Fibroblast of upper back skin (primary cell): ENCODE measurements around the gene RC3H2.

Source experiments
- DNase-seq: peaks from one replicate; pipeline ENCODE4 v3.0.0-alpha.2; 2013

Gene RC3H2, protein sequence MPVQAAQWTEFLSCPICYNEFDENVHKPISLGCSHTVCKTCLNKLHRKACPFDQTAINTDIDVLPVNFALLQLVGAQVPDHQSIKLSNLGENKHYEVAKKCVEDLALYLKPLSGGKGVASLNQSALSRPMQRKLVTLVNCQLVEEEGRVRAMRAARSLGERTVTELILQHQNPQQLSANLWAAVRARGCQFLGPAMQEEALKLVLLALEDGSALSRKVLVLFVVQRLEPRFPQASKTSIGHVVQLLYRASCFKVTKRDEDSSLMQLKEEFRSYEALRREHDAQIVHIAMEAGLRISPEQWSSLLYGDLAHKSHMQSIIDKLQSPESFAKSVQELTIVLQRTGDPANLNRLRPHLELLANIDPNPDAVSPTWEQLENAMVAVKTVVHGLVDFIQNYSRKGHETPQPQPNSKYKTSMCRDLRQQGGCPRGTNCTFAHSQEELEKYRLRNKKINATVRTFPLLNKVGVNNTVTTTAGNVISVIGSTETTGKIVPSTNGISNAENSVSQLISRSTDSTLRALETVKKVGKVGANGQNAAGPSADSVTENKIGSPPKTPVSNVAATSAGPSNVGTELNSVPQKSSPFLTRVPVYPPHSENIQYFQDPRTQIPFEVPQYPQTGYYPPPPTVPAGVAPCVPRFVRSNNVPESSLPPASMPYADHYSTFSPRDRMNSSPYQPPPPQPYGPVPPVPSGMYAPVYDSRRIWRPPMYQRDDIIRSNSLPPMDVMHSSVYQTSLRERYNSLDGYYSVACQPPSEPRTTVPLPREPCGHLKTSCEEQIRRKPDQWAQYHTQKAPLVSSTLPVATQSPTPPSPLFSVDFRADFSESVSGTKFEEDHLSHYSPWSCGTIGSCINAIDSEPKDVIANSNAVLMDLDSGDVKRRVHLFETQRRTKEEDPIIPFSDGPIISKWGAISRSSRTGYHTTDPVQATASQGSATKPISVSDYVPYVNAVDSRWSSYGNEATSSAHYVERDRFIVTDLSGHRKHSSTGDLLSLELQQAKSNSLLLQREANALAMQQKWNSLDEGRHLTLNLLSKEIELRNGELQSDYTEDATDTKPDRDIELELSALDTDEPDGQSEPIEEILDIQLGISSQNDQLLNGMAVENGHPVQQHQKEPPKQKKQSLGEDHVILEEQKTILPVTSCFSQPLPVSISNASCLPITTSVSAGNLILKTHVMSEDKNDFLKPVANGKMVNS

DNA sequence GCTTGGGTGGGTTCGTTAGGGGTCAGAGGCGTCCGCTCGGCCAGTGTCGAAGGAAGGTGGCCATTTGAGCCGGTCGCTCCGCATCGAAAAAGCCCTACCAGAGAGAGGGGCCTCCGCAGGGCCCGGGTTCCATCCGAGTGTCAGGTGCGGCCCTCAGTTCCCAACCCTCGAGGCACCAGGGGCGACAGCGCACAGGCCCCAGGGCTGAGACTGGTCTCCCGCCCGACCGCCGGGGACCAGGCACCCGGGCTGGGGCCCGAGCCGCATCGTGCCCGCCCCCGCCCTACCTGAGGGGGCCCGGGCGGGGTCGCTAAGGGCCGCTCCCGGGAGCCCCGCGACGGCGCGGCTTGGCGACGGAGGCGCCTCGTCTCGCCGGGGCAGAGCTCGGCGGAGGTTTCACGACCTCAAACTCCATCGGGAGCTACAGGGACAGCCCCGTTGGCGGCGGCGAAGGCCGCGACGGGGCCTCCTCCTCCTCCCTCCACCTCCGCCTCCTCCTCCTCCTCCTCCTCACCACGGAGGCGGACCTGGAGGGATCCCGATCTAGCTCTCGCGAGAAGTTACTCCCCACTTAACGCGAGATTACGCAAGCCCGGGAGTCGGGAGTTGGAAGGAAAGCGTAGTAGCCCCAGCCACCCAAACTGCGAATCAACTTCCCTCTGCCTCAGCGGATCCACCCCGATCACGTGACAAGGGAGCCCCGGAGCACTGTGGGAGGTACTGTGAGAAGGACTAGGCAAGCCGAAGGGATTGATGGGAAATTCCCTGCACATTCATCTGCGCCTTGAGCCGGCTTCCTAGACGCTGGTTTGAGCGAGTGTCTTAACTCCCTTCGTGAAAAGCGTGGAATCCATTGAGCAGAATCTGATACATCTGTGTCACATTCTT is at the start of gene RC3H2:
TSS of gene RC3H2 (minus strand) at position 537 of the 888 bp plus-strand sequence. CDS start 7,850 bp downstream, outside the sequence.
- DNase-seq, result peak; percentile 100

DNA sequence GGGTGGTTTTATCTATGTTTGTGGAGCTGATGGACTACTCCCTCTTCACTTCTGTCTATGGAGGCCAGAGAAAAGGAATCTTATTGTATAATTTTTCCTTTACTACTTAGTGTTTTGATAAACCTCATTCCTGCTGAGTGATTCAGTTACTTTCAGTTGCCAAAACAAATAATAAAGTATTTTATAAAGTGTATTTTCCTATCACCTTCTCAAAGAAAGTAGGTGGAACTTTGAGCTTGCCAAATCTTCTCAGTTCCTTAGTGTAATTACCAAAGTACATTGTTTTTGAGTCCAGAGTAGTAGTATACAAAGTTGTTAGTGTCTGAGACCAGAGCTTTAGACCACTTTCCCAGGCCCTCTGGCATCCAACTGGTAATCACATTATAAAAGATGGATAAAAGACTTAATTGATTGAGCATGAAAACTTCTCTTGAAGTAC is 49.1 kb upstream of the RC3H2 start:
- DNase-seq, result peak; percentile 21

DNA sequence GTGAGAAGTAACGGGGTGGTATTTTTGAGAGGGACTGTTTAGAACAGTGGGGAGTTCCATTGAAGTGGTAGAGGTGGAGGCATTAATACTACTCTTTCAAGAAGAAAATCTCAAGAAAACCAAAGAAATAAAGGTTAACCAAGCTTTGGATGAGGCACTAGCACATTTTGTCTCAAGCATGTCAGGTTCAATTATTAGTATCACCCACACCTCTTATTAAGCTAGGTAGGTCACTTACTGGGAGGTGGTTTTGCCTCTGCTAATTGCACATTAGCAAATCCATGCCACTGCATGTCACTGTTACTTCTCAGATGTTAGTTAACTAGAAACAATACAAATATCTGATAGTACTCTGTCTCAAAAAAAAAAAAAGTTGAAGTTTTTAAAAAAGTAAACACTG is 45.9 kb upstream of the RC3H2 start:
- DNase-seq, result no peak

DNA sequence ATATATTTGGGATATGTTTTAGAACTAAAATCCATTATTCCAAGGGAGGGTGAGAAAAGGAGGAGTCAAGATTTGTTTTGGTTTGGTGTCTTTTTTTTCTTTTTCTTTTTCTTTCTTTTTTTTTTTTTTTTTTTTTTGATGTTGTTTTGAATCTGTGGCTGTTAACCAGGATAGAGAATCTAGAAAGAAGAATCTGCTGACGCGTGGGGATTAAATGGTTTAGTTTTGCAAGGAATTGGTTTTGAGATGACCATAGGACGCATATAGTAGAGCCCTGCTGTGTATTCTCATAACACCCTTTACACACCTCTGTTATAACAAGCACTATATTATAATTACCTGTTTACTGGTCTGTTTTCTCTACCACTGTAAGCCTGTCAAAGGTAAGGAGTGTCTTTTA is 45.1 kb upstream of the RC3H2 start:
- DNase-seq, result no peak

DNA sequence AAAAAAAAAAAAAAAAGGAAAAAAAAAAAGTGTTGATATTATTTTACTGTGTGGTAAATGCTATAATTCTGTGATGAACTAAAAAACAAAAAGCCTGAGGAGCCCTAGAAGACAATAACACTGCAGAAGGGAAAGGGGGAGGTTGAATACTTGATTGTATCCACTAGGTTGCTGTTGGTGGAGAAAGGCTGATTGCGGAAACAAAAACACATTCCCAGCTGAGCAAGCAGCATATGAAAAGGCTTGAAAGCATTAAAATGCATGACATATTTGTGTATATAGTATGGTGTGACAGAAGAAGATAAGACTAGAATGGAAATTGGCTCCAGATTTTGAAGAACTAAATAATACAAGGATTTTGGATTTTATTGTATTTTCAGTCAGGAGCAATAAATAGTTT is 44.5 kb upstream of the RC3H2 start:
- no peak for DNase-seq

DNA sequence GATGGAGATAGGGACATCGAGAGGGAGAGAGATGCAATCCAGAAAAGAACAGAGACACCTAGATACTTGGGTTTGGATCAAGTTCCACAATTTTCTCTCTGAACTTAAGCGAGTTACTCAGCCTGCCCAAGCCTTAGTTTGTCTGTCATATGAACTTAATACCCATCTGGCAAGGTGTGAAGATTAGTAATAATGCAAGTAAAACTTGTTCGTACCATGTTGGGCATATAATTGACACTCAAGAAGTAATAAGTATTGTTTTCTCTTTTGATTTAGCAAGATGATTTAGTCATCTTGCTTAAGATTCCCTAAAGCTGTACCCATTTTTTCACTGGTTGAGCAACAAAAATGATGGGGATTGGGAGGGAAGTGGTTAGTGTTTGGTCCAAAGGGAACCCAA is 43.2 kb upstream of the RC3H2 start:
- no peak for DNase-seq

DNA sequence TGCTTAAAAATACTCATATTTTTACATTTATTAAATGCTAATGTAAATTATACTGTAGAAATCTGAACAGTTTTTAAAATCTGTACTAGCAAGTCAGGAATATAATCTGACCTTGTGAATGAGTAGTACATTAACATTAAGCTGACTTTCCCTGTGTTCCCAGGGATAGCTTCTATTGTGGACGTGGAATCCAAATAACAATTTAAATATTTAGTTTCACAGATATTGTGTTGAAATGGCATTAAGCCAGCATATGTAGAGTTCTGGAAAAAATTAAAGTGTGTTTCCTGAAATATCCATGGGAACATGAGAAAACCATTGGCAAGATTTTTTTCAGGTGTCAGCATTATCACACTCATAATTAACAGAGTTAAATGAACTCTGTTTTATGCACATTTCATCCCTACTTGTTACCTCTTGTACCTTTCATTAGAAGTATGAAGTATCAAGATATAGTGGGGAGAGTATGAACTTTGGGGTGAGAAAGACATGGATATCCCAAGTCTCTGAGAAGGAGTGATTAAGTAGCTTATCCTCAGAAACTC is 41.4 kb upstream of the RC3H2 start:
- DNase-seq, result no peak

DNA sequence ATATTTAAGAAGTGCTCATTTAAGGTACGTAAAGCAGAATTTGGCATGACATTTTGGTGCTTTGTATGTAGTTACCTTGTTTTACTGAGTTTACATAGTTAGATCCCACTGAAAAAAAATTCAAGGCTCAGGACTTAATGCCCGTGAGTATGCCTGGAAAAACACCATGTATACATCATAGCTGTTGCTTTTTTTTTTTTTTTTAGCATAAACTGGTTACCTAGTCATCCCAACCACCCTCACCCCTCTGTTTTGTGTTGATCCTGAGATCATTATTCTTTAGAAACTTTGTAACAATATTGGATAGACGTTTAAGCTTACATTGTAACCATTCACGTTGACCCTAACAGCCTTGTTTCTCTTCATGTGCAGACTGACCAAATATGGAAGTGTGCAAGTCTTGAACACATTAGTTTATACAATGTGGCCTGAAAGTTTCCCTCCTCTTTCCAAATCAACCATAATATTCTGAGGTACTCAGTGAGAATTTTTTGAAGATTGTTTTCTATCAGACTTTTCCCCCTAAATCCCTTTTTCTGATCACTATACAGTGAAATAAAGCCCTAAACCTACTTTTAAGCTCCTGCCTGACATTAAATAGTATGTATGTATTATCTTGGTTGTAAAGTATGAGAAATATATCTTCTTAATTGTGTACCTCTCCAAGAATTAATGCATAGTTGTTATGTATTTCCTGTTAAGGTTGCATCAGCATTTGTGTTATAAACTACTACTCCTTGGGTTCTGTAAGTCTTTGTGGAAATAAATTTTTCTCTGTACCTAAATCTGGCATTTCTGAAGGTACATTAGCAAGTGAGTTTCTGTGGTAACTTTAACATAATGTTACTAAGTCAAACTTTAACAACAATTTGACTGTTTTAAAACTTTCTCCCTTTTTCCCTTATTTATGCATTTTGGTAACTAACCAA is 40.1 kb upstream of the RC3H2 start:
- DNase-seq, result peak; percentile 19

DNA sequence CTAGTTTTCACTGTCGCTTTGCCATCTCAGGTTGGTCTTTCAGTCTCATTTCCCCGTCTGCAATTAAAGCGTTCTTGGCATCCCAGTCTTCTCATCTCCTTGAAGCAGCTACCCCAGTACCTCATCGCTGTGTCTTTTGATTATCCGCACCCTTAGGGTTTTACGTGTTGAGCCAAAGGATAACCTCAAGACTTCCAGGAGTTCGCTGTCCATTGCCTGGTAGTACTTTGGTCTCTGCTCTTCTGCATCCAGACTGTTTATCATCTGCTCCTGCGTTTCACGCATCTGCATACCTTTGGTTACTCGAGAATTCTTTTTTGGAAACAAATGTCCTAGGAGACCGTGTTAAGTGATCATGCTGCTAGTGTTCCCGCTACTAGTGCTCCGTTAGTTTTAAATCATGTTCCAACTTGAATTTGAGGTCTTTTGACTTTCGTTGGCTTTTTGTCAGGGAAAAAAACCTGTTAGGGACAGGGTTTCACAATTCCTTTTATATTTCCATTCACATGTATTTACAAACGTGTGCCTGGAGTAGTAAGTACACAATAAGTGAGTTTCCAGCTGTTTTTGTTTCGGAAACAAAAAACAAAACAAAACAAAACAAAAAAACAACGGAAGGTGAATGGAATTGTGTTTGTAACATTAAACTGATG is 36.5 kb upstream of the RC3H2 start:
- peak; percentile 57 for DNase-seq

DNA sequence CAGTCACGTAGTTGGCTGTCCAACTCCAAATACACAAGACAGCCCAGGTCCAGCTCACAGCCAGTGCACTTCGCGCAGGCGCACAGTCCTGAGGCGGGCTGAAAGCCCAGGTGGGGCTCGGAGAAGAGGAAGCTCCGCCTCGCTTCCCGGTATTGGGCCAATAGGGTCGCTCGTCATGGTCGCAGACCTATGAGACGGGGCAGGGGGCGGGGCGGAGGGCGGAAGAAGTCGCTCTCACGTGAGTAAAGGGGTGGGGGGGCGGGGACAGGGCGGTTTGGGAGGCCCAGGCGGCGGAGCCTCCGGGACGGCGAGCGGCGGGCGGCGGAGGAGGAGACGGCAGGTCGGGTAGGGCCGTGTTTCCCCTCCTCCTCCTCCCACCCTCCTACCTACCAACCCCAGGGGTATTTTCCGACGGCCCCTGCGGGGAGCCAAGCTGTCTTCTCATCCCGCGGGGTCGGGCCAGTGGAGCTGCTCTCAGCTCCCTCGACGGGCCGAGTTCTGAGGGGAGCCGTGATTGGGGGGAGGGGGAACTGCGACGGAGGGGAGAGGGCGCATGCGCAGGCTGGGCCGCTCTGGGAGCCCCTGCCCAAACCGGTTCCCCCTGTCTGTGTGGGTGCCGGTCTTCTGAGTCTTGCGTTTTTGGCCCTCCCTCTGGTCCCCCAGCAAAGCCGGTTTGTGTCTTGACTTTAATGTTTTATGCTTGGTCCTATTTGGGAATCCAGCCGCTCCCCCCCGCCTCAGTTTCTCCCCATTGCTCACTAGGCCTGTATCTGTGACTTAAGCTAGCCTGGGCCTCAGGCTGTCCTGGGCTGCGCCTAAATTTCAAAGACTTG is 35.8 kb upstream of the RC3H2 start, which contains the start of gene RABGAP1:
TSS of gene RABGAP1 (plus strand) at position 272 of the 833 bp plus-strand sequence. CDS start 16,040 bp downstream, outside the sequence.
- peak; percentile 98 for DNase-seq

DNA sequence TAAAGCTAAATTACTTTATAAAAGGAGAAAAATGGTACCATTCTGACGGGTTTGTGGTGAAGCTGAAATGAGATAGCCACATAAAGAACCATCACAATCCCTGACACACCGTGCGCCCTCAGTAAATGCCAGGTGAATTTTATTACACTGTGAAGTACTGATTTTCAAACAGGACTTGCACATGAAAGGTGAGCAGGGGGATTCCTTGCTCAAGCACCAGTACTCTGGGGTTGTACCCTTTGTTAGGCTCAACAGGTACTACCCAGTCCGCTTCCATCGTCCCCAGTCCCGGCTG is 35.2 kb upstream of the RC3H2 start:
- no peak for DNase-seq

DNA sequence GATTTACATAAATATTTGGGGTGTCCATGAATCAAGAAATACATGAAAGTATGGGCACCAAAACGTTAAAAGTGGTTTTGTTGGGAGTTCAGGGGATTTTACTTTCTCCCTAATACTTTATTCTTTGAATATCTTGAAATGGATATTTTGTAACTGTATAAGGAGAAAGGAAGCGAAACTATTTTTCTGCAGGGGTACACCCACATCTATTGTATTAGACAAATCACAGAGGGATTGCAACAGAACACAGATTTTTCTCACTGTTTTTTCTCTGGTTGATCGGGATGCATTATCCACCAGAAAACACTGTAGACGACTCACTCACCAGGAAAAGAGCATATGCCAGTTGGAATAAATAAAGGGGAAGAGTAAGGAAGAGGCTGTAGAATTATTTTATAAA is 34.4 kb upstream of the RC3H2 start:
- DNase-seq, result no peak

DNA sequence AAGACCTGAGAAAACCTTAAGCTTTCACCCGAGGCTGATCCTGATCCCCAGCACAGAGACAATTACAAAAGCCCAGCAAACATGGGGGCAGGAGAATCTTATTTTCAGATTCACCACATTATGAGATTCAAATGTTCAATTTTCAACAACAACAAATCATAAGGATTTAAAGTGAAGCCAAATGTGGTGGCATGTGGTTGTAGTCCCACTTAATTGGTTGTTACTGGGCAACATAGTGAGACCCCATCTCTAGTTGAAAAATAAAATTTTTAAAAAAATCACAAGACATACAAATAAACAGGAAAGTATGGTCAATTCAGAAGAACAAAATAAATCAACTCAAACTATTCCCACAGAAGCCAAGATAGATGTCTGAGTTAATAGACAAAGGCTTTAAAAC is 31.7 kb upstream of the RC3H2 start:
- DNase-seq, result no peak

DNA sequence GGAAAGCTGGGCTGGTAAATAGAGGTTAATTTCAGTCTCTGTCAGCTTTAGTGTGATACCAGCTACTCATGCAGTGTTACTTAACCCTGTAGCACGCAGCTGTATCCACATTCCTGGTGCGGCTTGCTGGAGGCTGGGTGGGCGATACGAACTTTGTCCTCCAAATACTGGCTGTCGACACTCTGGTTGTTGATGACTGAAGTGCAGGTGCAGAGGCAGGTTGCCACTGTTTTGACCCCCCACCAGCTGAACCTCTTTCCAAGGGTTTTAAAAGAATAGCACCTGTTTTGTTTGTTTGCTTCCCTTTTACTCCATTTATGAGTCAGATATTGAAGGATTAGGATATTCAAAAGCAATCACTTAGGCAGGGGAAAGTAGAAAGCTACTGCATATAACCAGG is 31.3 kb upstream of the RC3H2 start:
- no peak for DNase-seq

DNA sequence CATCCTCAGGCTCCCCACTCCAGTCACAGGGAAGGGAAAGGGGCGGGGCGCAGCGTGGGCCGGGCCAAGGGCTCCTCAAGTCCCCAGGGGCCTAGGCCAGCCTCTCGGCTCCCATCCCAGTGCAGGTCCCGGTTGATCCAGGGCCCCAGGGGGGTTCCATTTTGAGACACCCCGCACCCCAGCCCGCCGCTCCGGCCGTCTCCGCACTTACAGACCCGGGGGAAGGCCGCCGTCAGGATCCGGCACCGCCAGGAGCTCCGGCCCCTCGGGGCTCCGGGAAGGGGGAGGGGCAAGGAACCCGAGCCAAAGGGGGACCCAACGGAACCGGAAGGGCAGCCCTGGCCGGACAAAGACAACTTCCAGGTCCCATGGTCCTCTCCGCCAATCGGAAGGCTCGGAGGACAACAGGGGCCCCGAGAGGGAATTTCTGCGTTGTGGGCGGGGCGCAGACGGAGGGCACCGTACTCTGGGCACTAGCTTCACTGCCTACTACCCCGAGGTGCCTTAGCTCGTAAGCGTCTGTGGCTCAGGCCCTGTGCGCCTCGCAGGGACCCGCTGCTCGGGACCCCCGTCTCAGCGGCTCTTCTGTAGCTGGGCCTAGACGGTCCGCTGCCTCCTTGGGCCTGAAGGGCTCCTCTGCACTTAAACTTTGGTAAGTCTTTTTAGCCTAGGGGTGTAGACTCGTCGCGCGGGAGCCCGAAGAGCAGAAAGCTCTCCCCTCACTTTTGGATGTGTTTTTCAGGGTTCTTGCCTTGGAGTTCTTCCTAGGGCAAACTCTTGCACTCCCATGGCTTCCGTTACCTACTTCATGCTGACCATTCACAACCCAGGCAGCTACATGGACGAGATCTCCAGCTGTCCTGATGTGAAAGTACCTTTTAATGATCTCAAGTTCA is 26.3 kb upstream of the RC3H2 start, which contains the start of gene ZBTB26:
TSS of gene ZBTB26 (minus strand) at position 287 of the 896 bp plus-strand sequence. CDS start 11,578 bp downstream, outside the sequence.
- peak; percentile 92 for DNase-seq

DNA sequence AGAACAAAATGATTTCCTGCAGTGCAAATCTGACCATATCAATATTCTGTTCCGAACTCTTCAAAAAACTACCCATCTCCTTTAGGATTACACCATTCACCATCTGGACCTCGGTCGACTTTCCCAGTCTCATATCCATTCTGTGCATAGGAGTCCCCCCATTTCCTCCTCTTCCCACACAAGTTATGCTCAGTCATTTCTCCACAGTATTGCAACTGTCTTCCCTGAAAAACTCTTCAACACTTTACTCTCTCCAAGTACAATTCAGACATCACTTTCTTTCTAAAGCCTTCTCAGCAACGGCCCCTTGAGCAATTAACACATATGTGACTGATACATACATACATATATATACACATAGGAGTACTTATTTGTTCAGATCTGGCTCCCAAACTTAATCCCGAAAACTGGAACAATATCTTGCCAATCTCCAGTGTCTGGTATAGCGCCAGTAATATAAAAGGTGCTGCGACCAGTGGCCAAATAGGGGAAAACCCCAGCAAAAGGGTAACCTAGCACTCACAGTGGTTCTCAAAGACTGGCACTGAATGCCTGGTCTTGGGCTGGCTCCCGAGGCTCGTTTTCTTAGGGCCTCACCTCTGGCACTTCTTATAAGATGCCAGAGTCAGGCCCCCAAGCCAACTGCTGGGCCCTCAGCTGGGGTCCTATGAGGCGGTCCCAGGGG is 25.5 kb upstream of the RC3H2 start:
- DNase-seq, result no peak

DNA sequence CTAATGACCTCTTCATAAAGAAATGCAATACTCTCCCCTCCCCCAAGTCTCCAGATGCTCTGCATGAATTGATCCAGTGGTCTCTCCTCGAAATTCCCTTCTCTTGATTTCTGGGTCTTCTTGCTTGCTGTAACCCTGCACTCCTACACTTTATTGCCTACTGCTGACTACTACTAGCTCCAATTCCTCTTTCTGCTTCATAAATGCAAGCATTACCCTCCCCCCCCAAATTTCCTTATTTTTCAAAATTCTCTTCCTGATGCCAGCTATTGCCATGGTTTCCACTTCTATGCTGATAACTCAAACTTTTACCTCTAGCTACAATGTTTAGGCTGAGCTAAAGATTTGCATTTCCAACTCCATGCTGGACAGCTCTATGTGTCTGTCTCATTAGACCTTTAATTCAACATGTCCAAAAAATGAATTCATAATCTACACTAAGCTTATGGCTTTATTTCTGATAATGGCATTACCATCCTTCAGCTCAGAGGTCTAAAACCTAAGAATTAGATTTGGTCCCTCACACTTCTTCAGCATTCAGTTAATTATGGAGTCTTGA is 24.7 kb upstream of the RC3H2 start:
- no peak for DNase-seq
